Measurements from ENCODE around the gene CCDC92. TPM values are rescaled to one million over a fixed set of nuclear protein-coding genes. Genes with fewer than 3 reads are reported as not detected.

CCDC92 gene
- total RNA-seq, 1 donor from 2014 or later, result 4.8 TPM

GRCh38 chr12:123989753-123990152, 17.1 kb upstream of the CCDC92 start:
- H3K4me3 ChIP-seq, result no peak overlapping the region
- Mint-ChIP-seq H3K27me3 (ENCODE audit: insufficient read depth, low read depth) (no peaks in the 10 kb centered on the region), H3K4me3 (no peak overlapping the region), H3K36me3 (peaks cover 28% of the 10 kb centered on the region), H3K4me1 (peaks cover 9% of the 10 kb centered on the region), H3K9me3 (no peaks in the 10 kb centered on the region), H3K27ac (no peak overlapping the region)
- DNase-seq (ENCODE audit: low spot score), result no peak
- no peak overlapping the region for H3K27ac ChIP-seq
- peaks cover 100% of the 10 kb centered on the region for H4K20me1 ChIP-seq (ENCODE audit: low read depth)
- H3K9ac ChIP-seq, result peak overlapping the region; percentile 38
- no peak overlapping the region for H2AFZ ChIP-seq (replicated peaks)
- no peak for TF ChIP-seq EZH2phosphoT487 (IDR thresholded peaks at IDR 0.05)
- H3K4me2 ChIP-seq, result no peak overlapping the region
- H3F3A ChIP-seq (ENCODE audit: low read depth), result peaks cover 3% of the 10 kb centered on the region
- peaks cover 7% of the 10 kb centered on the region for H3K36me3 ChIP-seq
- H3K27me3 ChIP-seq, result no peaks in the 10 kb centered on the region
- H3K9me3 ChIP-seq (ENCODE audit: low read depth), result no peaks in the 10 kb centered on the region
- H3K4me1 ChIP-seq, result peaks cover 10% of the 10 kb centered on the region
- peaks cover 94% of the 10 kb centered on the region for H3K79me2 ChIP-seq (ENCODE audit: low read depth)

GRCh38 chr12:123989168-123989567, 16.5 kb upstream of the CCDC92 start:
- Histone ChIP-seq H3K27me3 (no peaks in the 10 kb centered on the region), H3K9ac (no peak overlapping the region), H3K4me1 (peaks cover 10% of the 10 kb centered on the region), H3K36me3 (peaks cover 7% of the 10 kb centered on the region), H3K79me2 (ENCODE audit: low read depth) (peaks cover 94% of the 10 kb centered on the region), H3F3A (ENCODE audit: low read depth) (no peaks in the 10 kb centered on the region), H2AFZ (replicated peaks) (no peak overlapping the region), H3K9me3 (ENCODE audit: low read depth) (no peaks in the 10 kb centered on the region), H4K20me1 (ENCODE audit: low read depth) (peaks cover 100% of the 10 kb centered on the region), H3K27ac (no peak overlapping the region), H3K4me2 (no peak overlapping the region), H3K4me3 (no peak overlapping the region)
- DNase-seq (ENCODE audit: low spot score), result no peak
- Mint-ChIP-seq H3K36me3 (peaks cover 25% of the 10 kb centered on the region), H3K4me3 (no peak overlapping the region), H3K4me1 (peaks cover 10% of the 10 kb centered on the region), H3K9me3 (no peaks in the 10 kb centered on the region), H3K27me3 (ENCODE audit: insufficient read depth, low read depth) (no peaks in the 10 kb centered on the region), H3K27ac (no peak overlapping the region)
- no peak for TF ChIP-seq EZH2phosphoT487 (IDR thresholded peaks at IDR 0.05)
- no peak for TF ChIP-seq EZH2 (IDR thresholded peaks at IDR 0.05)
- TF ChIP-seq CTCF (IDR thresholded peaks at IDR 0.05), result no peak

- no peak overlapping the region for H3K27ac Mint-ChIP-seq
- no peak overlapping the region for H3K9ac ChIP-seq
- H3K4me1 Mint-ChIP-seq, result peaks cover 22% of the 10 kb centered on the region
- peaks cover 94% of the 10 kb centered on the region for H3K79me2 ChIP-seq (ENCODE audit: low read depth)
- H3K4me2 ChIP-seq, result no peak overlapping the region
- peaks cover 100% of the 10 kb centered on the region for H4K20me1 ChIP-seq (ENCODE audit: low read depth)
- H3K9me3 ChIP-seq (ENCODE audit: low read depth), result no peaks in the 10 kb centered on the region
- DNase-seq (ENCODE audit: low spot score), result no peak
- peaks cover 7% of the 10 kb centered on the region for H3K36me3 ChIP-seq
- peaks cover 13% of the 10 kb centered on the region for H3K4me1 ChIP-seq
- TF ChIP-seq CTCF (IDR thresholded peaks at IDR 0.05) (no peak), EZH2 (IDR thresholded peaks at IDR 0.05) (no peak), EZH2phosphoT487 (IDR thresholded peaks at IDR 0.05) (no peak)
- H3K27me3 ChIP-seq, result no peaks in the 10 kb centered on the region
- no peaks in the 10 kb centered on the region for H3K9me3 Mint-ChIP-seq
- peaks cover 25% of the 10 kb centered on the region for H3K36me3 Mint-ChIP-seq
- H3K27ac ChIP-seq, result no peak overlapping the region
- H3K4me3 ChIP-seq, result no peak overlapping the region
- no peak overlapping the region for H3K4me3 Mint-ChIP-seq
- H3F3A ChIP-seq (ENCODE audit: low read depth), result peaks cover 3% of the 10 kb centered on the region
- H3K27me3 Mint-ChIP-seq (ENCODE audit: insufficient read depth, low read depth), result peaks cover 3% of the 10 kb centered on the region
- H2AFZ ChIP-seq (replicated peaks), result no peak overlapping the region
Measured at GRCh38 chr12:123987022-123987421, 14.4 kb upstream of the CCDC92 start.

- Mint-ChIP-seq H3K27me3 (ENCODE audit: insufficient read depth, low read depth) (peaks cover 4% of the 10 kb centered on the region), H3K9me3 (no peaks in the 10 kb centered on the region), H3K27ac (no peak overlapping the region), H3K4me3 (no peak overlapping the region), H3K4me1 (peaks cover 27% of the 10 kb centered on the region), H3K36me3 (peaks cover 24% of the 10 kb centered on the region)
- Histone ChIP-seq H3K4me1 (peaks cover 18% of the 10 kb centered on the region), H3K9ac (no peak overlapping the region), H3F3A (ENCODE audit: low read depth) (peaks cover 9% of the 10 kb centered on the region), H3K79me2 (ENCODE audit: low read depth) (peaks cover 94% of the 10 kb centered on the region), H2AFZ (replicated peaks) (no peak overlapping the region), H4K20me1 (ENCODE audit: low read depth) (peaks cover 100% of the 10 kb centered on the region), H3K4me3 (no peak overlapping the region), H3K36me3 (peaks cover 7% of the 10 kb centered on the region), H3K9me3 (ENCODE audit: low read depth) (no peaks in the 10 kb centered on the region), H3K27me3 (no peaks in the 10 kb centered on the region), H3K4me2 (no peak overlapping the region), H3K27ac (no peak overlapping the region)
- DNase-seq (ENCODE audit: low spot score), result no peak
- TF ChIP-seq EZH2 (IDR thresholded peaks at IDR 0.05) (no peak), CTCF (IDR thresholded peaks at IDR 0.05) (no peak), EZH2phosphoT487 (IDR thresholded peaks at IDR 0.05) (no peak)
Measured at GRCh38 chr12:123986374-123986965, 13.8 kb upstream of the CCDC92 start.
